A549 (cell line): ENCODE measurements around the gene PNMA1.

Source experiments
- MYC ChIP-seq: IDR thresholded peaks from 2 replicates; pipeline ENCODE4 v1.6.1; 2012; ENCODE audit warnings: mild to moderate bottlenecking, inconsistent platforms, low read length, improper control_type of control experiment, borderline replicate concordance
- NPAS2 ChIP-seq: fragments of 250-450 bp; sonication (Bioruptor Pico); IDR thresholded peaks from 2 replicates; pipeline ENCODE4 v1.8.0; 2022; ENCODE audit warnings: mild to moderate bottlenecking, moderate library complexity, borderline replicate concordance
- POLR2A ChIP-seq: IDR thresholded peaks from 2 replicates; pipeline ENCODE4 v1.6.1; 2012; ENCODE audit warnings: mild to moderate bottlenecking, low read length
- RNF2 ChIP-seq: fragments of 200-600 bp; sonication (generic); IDR thresholded peaks from 2 replicates; pipeline ENCODE4 v1.6.1; 2016; ENCODE audit warnings: low read depth, mild to moderate bottlenecking, antibody characterized with exemption, moderate library complexity, borderline replicate concordance
- ZC3H11A ChIP-seq: fragments of 450-650 bp; IDR thresholded peaks from 2 replicates; pipeline ENCODE4 v1.6.1; 2014; ENCODE audit warnings: antibody characterized with exemption, mild to moderate bottlenecking
- TF ChIP-seq, protein P1 (sequence below): fragments of >200 bp; sonication (Bioruptor Twin); formaldehyde crosslinking; IDR thresholded peaks from 3 replicates; pipeline ENCODE4 v1.5.1; 2016

DNA sequence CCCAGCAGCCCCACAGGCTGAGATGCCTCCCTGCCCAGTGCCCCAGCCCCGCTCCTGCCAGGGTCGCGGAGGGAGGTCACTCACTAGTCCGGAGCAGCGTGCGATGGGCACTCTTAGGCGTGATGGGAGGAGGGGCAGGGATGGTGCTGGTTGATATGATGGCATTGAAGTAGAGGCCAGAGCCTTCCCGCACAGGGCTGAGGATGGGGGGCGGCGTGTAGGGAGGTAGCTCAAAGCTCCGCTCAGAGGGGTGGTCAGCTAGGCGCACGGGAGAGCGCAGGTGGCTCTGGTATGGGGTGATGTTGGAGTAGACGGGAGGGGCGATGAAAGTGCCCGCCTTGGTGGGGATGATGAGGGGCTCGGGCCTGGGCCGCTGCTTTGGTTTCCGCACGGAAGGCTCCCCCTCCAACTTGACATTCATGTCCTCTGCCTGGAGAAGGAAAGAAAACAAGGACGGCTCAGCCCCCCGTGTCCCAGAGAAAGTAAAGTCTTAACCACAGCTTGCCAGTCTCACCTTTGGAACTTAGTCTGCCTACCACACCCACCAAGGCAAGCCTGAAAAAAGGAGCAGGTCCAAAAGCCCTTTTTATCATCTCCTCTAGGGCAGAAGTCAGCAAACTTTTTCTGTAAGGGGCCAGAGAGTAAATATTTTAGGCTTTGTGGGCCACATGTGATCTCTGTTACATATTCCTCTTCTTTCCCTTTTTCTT is 15.5 kb upstream of the PNMA1 start:
- no peak for TF ChIP-seq NPAS2 (CRISPR knock-in tag)
- no peak for TF ChIP-seq POLR2A
- TF ChIP-seq, protein P1, sequence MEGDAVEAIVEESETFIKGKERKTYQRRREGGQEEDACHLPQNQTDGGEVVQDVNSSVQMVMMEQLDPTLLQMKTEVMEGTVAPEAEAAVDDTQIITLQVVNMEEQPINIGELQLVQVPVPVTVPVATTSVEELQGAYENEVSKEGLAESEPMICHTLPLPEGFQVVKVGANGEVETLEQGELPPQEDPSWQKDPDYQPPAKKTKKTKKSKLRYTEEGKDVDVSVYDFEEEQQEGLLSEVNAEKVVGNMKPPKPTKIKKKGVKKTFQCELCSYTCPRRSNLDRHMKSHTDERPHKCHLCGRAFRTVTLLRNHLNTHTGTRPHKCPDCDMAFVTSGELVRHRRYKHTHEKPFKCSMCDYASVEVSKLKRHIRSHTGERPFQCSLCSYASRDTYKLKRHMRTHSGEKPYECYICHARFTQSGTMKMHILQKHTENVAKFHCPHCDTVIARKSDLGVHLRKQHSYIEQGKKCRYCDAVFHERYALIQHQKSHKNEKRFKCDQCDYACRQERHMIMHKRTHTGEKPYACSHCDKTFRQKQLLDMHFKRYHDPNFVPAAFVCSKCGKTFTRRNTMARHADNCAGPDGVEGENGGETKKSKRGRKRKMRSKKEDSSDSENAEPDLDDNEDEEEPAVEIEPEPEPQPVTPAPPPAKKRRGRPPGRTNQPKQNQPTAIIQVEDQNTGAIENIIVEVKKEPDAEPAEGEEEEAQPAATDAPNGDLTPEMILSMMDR = no peak
- TF ChIP-seq ZC3H11A = no peak
- no peak for TF ChIP-seq RNF2
- no peak for TF ChIP-seq MYC
